GM13977 (cell line): ENCODE results near the gene GJC2.
"Not testable (repeated sequence)": the region's sequence is repeated elsewhere in the genome, so short reads cannot be mapped to it uniquely, and the experiment has no call there.

Source experiments
- DNase-seq: peaks from one replicate; pipeline ENCODE4 v3.0.0; 2012; ENCODE audit warnings: low spot score
- in situ Hi-C: fragments of 300-500 bp; cut with MboI; formaldehyde crosslinking; loops from one replicate; pipeline ENCODE4 v1.12.0; 2022; ENCODE audit warnings: low sequenced_read_pairs, low pct_unique_long_range_greater_than_20kb, mixed read lengths, inconsistent platforms; ENCODE audit not compliant: unreplicated experiment
- TF ChIP-seq, protein P1 (sequence below): IDR thresholded peaks from 2 replicates; pipeline ENCODE4 v1.5.1; 2012; ENCODE audit warnings: mild to moderate bottlenecking, control low read depth; ENCODE audit not compliant: insufficient read depth; ENCODE audit errors: extremely low read depth, missing control alignments

GJC2 gene

DNA sequence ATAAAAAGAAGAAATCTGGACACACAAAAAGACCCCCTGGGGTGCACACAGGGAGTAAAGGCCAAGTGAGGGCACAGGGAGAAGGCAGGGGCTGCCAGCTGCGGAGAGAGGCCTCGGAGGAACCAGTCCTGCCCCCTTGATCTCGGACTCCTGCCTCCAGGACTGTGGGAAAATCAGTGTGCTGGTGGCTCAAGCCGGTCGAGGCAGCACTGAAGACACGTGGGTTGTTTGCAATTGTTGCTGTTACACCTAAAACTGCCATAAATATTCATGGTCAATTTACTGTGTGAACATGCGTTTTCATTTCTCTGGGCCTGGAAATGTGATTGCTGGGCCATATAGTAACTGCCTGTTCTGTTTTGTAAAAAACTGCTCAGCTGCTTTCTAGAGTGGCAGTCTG lies 34.4 kb downstream of the GJC2 start:
- in situ Hi-C loops: no loop called here
- DNase-seq: no peak
- TF ChIP-seq, protein P1, sequence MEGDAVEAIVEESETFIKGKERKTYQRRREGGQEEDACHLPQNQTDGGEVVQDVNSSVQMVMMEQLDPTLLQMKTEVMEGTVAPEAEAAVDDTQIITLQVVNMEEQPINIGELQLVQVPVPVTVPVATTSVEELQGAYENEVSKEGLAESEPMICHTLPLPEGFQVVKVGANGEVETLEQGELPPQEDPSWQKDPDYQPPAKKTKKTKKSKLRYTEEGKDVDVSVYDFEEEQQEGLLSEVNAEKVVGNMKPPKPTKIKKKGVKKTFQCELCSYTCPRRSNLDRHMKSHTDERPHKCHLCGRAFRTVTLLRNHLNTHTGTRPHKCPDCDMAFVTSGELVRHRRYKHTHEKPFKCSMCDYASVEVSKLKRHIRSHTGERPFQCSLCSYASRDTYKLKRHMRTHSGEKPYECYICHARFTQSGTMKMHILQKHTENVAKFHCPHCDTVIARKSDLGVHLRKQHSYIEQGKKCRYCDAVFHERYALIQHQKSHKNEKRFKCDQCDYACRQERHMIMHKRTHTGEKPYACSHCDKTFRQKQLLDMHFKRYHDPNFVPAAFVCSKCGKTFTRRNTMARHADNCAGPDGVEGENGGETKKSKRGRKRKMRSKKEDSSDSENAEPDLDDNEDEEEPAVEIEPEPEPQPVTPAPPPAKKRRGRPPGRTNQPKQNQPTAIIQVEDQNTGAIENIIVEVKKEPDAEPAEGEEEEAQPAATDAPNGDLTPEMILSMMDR: no peak

DNA sequence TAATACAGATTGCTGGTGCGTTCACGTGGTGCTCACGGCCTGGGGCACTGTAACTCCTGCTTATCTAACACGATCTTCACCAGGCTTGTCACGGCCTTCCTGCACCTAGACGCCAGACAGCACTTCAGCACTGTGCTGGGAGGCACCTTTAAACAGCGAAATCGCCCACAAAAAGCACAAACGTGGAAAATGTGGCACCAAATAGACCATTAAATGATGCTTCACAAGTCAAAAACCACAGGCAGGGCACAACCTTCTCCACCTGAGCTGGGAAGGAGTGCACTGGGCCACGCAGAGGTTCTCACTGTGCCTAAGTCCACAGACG lies 35.9 kb downstream of the GJC2 start:
- TF ChIP-seq, protein P1: no peak
- no peak for DNase-seq
- in situ Hi-C loops: no loop called here

DNA sequence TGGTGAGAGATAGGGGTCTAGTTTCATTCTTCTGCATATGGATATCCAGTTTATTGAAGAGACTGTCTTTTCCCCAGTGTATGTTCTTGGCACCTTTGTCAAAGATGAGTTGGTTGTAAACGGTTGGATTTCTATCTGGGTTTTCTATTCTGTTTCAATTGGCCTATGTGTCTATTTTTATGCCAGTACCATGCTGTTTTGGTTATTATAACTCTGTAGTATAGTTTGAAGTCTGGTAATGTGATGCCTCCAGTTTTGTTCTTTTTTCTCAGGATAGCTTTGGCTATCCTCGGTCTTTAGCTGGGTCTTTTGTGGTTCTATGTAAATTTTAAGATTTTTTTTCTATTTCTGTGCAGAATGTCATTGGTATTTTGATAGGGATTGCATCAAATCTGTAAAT lies 38.5 kb downstream of the GJC2 start:
- DNase-seq, in situ Hi-C loops: not testable (repeated sequence)

DNA sequence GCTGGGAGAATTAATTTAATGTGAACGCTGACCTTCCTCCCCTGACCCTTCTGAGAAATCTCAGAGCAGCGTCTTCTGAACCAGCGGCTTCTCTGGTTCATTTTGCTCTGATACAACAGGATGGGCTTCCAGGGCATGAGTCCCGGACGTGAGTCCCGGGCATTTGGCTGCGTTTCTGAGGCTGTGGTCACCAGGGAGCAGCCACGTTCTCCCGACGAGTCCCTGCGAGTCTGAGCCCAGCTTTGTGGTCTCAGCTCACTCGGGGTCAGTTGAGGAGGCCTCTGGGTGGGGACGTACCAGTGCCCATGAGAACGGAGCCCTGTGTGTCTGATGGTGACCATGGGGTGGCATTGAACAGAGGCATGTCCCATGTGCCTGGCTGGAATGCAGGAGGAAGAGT lies 40.5 kb downstream of the GJC2 start:
- in situ Hi-C loops: no loop called here
- TF ChIP-seq, protein P1: no peak

DNA sequence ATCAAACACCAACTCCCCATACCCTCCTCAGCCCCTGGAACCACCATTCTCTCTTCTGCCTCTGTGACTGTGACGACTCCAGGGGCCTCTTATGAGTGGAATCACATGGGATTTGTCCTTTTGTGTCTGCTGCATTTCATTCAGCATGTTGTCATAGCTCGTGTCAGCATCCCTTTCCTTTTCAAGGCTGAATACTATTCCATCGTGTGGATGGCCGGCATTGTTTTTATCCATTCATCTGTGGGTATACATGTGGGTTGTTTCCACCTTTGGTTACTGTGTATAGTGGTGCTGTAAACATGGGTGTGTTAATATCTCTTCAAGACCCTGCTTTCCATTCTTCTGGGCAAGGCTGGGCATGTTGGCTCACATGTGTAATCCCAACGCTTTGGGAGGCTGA lies 41.0 kb downstream of the GJC2 start:
- TF ChIP-seq, protein P1: no peak
- no peak for DNase-seq
- in situ Hi-C loops: no loop called here

More for the DNA sequence above, 40.5 kb downstream of the GJC2 start:
- no peak for DNase-seq

DNA sequence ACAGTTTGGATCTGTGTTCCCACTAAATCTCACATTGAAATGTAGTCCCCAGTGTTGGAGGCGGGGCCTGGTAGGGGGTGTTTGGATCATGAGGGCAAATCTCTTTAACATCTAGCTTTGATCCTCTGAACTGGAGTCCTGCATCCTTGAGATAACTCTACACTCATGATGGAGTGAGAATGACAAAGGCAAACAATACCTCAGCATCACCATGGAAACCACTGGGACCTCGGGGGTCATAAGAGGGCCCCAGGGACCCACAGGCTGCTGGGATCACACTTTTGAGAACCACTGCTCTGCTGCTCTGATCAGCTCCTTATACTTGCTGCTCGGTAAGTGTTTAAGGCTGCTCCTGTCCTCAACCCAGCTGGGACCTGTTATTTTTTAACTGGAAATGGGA lies 44.7 kb downstream of the GJC2 start:
- TF ChIP-seq, protein P1: no peak
- no peak for DNase-seq
- in situ Hi-C loops: no loop called here

DNA sequence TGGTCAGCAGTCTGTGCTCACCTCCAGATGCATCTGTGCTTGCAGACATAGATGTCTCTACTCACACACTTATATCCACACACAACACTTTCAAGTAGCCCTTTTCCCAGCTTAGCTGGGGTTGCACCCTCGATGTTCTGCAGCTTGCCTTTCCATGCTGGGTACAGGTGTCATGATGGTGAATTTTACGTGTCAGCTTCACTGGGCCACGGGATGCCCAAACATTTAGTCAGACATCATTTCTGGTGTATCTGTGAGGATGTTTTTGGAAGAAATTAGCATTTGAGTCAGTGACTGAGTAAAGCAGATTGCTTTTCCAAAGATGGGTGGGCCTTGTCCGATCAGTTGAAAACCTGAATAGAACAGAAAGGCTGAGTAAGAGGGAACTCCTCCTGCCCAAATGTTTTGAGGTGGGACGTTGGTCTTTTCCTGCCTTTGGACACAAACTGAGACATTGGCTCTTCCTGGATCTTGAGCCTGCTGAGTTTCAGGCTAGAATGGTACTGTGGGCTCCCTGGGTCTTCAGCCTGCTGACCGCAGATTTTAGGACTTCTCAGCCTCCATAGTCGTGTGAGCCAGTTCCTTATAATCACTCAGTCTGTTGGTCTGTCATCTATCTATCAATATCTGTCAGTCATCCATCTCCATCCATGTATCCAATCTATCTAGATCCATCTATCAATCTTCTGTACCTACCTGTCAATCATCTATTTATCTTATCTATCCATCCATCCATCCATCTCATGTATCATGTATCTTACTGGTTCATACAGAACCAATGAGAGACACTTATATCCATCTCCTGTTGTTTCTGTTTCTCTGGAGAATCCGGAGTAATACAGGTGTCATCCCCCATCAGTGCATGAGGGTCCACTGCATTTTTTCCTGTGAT lies 45.4 kb downstream of the GJC2 start:
- in situ Hi-C loops: no loop called here
- DNase-seq: no peak
- TF ChIP-seq, protein P1: no peak
